OCI-M2 (cell line): Measurements from ENCODE around the gene ADAMTSL1.

Source experiments
- DNase-seq: peaks from one replicate; lab custom pipeline; 2025; ENCODE audit not compliant: unreplicated experiment; lab: John Stamatoyannopoulos, UW

The ADAMTSL1 gene

GRCh38 chr9:18496256-18497000 lies 22.5 kb downstream of the ADAMTSL1 start:
- DNase-seq, result no peak

DNA sequence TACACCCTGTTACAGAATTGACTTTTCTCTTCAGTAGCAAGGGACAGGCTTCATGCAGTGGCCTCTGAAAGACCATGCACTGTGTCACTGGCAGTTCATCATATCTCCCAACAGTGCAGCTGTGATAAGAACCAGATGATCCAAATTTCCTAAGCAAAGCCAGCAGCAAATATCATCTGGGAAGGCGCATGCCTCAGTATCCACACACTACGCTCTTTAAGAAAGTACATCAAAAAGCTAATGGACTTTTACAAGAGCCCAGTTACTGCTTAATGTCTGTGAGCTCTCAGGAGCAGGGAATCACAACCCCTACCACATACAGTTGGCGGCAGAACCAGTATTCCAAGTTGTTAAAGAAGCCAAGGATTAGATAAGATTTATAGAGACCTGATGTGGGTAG lies 25.1 kb downstream of the ADAMTSL1 start:
- no peak for DNase-seq

DNA sequence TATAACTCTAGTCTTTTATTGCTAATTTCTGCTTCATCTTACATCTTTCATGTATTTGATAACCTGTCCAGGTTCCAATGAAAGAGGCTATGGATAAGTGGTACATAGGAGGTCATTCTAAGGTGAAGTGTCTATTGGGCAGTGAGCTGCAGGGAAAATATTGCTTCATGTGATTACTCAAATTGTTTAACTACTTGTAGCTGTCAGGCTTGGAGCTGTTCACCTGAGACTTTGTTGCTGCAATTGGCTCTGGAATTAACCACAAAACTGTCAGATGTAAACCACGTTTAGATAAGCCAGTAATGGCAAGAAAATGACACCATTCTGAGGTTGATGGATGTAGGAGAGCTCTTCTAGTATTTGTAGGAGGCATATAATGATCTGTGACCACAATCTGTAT lies 26.0 kb downstream of the ADAMTSL1 start:
- DNase-seq, result no peak

- no peak for DNase-seq
Measured at GRCh38 chr9:18500451-18500850, 26.5 kb downstream of the ADAMTSL1 start.

DNA sequence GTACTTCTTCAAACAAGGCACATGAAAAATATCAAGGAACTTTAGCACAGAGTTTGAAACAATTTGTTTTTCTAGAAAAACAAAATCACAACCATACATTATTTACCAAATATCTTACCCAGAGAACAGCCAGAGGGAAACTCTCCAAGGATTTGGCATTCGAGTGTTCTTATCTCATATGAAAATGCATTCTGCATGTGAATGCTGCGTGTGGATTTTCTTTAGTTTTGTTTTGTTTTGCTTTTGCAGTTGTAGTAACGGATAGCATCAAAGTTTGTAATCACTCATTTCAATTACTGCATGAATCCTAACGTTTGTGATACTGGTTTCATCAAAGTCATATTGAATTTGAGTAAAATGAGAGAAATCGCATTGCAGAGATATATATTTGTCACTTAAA lies 28.0 kb downstream of the ADAMTSL1 start:
- DNase-seq, result no peak

DNA sequence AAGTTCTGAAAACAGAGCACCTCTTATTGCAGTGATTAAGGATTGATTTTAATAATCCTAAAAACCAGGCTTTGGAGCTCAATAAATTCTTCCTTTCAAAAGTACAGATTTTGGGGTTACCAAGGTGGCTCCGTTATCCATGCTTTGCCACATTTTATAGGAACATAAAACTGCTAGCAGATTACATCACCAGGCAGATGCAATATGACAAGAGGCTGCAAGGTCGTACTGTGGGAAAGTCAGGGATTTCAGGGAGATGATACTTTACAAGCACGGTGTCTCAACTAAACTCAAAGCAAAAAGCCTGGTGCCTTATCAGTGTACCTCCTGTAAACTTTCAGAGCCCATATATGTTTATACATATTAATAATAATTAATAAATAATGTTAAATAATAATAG lies 28.6 kb downstream of the ADAMTSL1 start:
- no peak for DNase-seq

DNA sequence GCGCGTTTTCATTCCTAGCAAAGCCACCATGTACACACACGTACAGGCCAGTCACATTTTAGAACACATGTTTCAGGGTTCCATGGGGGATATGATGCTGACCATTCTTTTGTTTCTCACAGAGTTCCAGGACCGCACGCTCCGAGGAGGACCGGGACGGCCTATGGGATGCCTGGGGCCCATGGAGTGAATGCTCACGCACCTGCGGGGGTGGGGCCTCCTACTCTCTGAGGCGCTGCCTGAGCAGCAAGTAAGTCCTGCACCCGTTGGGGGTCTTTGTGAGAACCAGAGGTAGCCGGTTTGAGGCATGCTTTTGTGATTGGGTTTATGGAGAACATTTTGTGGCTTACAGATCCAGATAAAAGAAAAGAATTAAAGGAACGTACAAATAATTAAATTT lies 30.8 kb downstream of the ADAMTSL1 start:
- no peak for DNase-seq

- no peak for DNase-seq
Measured at GRCh38 chr9:18507151-18507550, 33.2 kb downstream of the ADAMTSL1 start.

GRCh38 chr9:18516514-18516913 lies 42.6 kb downstream of the ADAMTSL1 start:
- no peak for DNase-seq

DNA sequence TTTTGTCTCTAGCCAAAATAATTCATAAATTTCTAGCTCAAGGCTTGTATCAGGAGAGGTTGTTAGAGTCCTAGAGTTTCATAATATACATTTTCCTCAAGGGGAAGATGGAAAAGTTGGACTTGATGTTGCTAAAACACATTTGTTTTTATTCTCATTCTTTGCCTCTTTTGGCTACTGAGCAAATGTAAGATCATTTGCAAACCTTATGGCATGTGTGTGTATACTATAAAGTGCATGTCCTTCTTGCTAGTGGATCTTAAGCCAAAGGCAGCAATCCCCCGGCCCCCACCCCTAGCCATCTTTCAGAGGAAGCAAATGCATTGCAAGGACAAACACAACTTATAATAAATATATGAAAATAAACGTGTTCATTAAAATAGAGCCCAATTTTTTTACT lies 43.0 kb downstream of the ADAMTSL1 start:
- no peak for DNase-seq

- DNase-seq, result no peak
Measured at GRCh38 chr9:18520416-18521047, 46.6 kb downstream of the ADAMTSL1 start.

- DNase-seq, result no peak
Measured at GRCh38 chr9:18526685-18527084, 52.7 kb downstream of the ADAMTSL1 start.

GRCh38 chr9:18531136-18532065 lies 57.4 kb downstream of the ADAMTSL1 start:
- no peak for DNase-seq

GRCh38 chr9:18534611-18535010 lies 60.7 kb downstream of the ADAMTSL1 start:
- no peak for DNase-seq

- no peak for DNase-seq
Measured at GRCh38 chr9:18536554-18536953, 62.6 kb downstream of the ADAMTSL1 start.

GRCh38 chr9:18539203-18539693 lies 65.3 kb downstream of the ADAMTSL1 start:
- DNase-seq, result no peak

GRCh38 chr9:18542837-18543405 lies 69.0 kb downstream of the ADAMTSL1 start:
- no peak for DNase-seq

DNA sequence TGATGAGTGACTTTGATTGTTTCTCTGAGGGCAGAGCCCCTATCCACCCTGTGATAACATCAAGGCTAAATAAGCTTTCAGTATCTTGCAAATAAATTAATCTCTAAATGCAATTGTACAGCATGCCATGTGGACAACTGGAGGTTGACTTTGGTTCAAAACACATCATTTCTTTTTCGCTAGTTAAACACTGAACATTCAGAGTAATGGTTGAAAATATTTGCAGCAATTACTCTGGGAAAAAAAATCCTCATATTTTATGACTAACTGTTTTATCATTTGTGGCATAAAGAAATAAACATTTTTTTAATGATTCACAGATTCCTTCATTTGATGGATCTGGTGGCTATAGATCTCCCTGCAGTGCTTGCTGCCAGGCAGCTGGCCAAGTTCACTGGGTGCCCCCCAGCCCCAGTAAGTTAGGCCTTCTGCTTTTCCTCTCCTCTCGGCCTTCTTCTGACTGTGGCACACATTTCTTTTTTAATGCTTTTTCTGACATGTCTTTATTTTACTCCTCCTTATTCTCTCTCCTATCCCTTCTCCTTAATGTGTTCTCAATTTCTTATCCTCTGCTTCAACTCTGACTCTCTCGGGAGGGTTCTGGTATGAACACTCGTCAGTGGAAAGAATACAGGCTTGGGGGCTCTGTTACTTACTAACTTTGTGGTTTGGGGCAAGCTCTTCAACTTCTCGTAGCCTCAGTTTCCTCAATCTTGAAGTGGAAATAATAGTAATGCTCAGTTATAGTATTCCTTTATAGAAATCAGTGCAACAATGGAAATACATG lies 69.6 kb downstream of the ADAMTSL1 start:
- no peak for DNase-seq

- DNase-seq, result no peak
Measured at GRCh38 chr9:18544456-18544855, 70.5 kb downstream of the ADAMTSL1 start.

DNA sequence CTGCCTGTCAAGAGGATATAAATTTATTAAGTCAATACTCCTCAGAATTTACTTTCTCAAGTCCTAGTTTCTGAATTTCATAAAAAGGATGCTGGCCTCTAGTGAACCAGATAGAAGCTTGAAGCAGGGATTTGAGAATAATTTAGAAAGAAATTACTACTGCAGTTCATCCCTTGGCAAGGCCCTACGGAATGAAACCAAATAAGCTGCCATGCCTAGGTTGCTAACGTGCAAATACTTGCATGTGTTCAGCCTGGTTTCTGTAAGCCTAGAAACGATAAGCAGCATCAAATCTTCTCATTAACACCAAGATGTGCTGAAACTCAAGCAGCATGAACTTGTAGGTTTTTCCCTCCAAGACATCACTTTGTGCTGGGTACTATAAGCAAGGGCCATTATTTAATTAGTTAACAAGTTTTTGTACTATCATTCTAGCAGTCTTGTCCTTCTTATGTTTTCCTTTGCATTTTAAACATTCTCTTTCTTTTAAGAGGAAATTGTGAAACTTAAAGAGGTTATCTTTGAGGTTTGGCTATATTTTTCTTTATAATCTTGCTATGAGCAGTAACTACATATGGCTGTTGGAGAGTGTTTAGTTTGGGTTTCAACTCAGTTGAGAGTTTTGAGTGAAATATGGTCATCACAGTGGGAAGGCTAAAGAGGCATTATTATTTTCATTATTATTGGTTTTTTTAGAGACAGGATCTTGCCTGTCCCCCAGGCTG lies 71.8 kb downstream of the ADAMTSL1 start:
- no peak for DNase-seq
